Body of pancreas (tissue), 4 donors: ENCODE results near the gene ING4. TPM values are rescaled to one million over a fixed set of nuclear protein-coding genes. Genes with fewer than 3 reads are reported as not detected.
"Not testable (repeated sequence)": the region's sequence is repeated elsewhere in the genome, so short reads cannot be mapped to it uniquely, and the experiment has no call there.

Source experiments
- ATAC-seq: fragments of 150-250 bp; one replicate; pipeline ENCODE4 v1.9.1; 2016
- DNase-seq, 4 donors: peaks; one replicate each; pipeline ENCODE4 v3.0.0-alpha.2; 2019
- H3K27ac ChIP-seq, 4 donors: fragments of 200-600 bp; sonication (generic); 1 replicate in 3 of 4; 2 replicates in 1 of 4; pipeline versions ENCODE4 v1.5.1 to v1.6.1; 2016 to 2019; ENCODE audit warnings: mild to moderate bottlenecking in 1 of 4, mixed read lengths in 1 of 4, moderate library complexity in 1 of 4
- H3K27me3 ChIP-seq, 2 donors: fragments of 200-600 bp; sonication (generic); one replicate each; pipeline ENCODE4 v1.6.0; 2016; ENCODE audit warnings: mild to moderate bottlenecking in 1 of 2
- H3K36me3 ChIP-seq, 2 donors: fragments of 200-600 bp; sonication (generic); replicated peaks in 1 of 2; 2 replicates each; pipeline ENCODE4 v1.5.1; 2016; ENCODE audit warnings: low read depth in 2 of 2; ENCODE audit not compliant: insufficient read depth in 1 of 2
- H3K4me1 ChIP-seq: fragments of 200-600 bp; sonication (generic); one replicate; pipeline ENCODE4 v1.6.0; 2016
- H3K4me3 ChIP-seq, 2 donors: fragments of 200-600 bp; sonication (generic); 1 replicate in 1 of 2; 2 replicates in 1 of 2; pipeline ENCODE4 v1.5.1; 2016 to 2019
- H3K9me3 ChIP-seq, 3 donors: fragments of 200-600 bp; sonication (generic); 1 replicate in 2 of 3; 2 replicates in 1 of 3; pipeline ENCODE4 v1.5.1; 2016
- CTCF ChIP-seq, 7 experiments: fragments of 450-650 bp in 4 of 7; fragments of 200-600 bp in 3 of 7; sonication (generic) in 3 of 7; IDR thresholded peaks; one replicate each; pipeline ENCODE4 v1.5.1; 2016 to 2019; ENCODE audit warnings: antibody characterized with exemption in 7 of 7
- POLR2A ChIP-seq, 3 donors: fragments of 450-650 bp; IDR thresholded peaks; one replicate each; pipeline ENCODE4 v1.6.1; 2016; ENCODE audit warnings: antibody characterized with exemption in 3 of 3, mild to moderate bottlenecking in 2 of 3
- WGBS, 2 donors: methylation state at CpG; one replicate each; pipeline ENCODE4 v1.1.5; 2017; 5-methylcytosine and 5-hydroxymethylcytosine counted together
- intact Hi-C: fragments of 100-400 bp; cut with DNase I; formaldehyde crosslinking; loops from one replicate; pipeline ENCODE4 v1.15.1; 2023
- total RNA-seq, 2 donors: library from RNA; depleted of rRNA; stranded (reverse); fragments of >200 nt; gene quantifications; one replicate each; pipeline ENCODE4 v1.1.0, GENCODE V29; 2016

ING4 gene
- total RNA-seq: 10 to 100 TPM; 23.3 to 39.9 TPM

- H3K9me3 ChIP-seq: no peaks in the 10 kb centered on the region
- H3K36me3 ChIP-seq: peaks cover 0 to 4% of the 10 kb centered on the region in 2 donors
- DNase-seq (peak; percentile 98 to 99 (median 98)), ATAC-seq (peak; percentile 100)
- 2% methylated on average over 37 of the region's 37 CpGs for WGBS, 2 donors
- H3K4me1 ChIP-seq: peaks cover 12% of the 10 kb centered on the region
- H3K27me3 ChIP-seq: no peaks in the 10 kb centered on the region
- TF ChIP-seq CTCF (IDR thresholded peaks at IDR 0.05) (peak in 1 of 7 experiments; percentile 22), POLR2A (IDR thresholded peaks at IDR 0.05) (peak in 2 of 3 donors; percentile 56 to 60)
- intact Hi-C loops: loop anchor here (10.0 kb wide), 1 partner anchor 48 kb away; no protein-coding TSS in a partner anchor
- peak within 1 kb of the TSS; percentile 9 to 84 (median 66) for H3K27ac ChIP-seq
- H3K4me3 ChIP-seq: peak within 1 kb of the TSS; percentile 60 to 73
Measured at GRCh38 chr12:6662906-6663742, at the start of gene ING4. TSS of gene ING4 (minus strand) at chr12:6663119. CDS start at chr12:6663101, 18 bp downstream.

GRCh38 chr12:6708960-6709394, 46.1 kb upstream of the ING4 start:
- Histone ChIP-seq H3K9me3 (no peaks in the 10 kb centered on the region), H3K4me3 (no peak overlapping the region), H3K36me3 (no peaks in the 10 kb centered on the region), H3K27ac (no peak overlapping the region), H3K27me3 (no peaks in the 10 kb centered on the region), H3K4me1 (no peaks in the 10 kb centered on the region)
- TF ChIP-seq POLR2A (IDR thresholded peaks at IDR 0.05) (no peak), CTCF (IDR thresholded peaks at IDR 0.05) (no peak)
- ATAC-seq (no peak), DNase-seq (no peak)
- intact Hi-C loops: no loop called here
- WGBS, 2 donors: 72 to 79% methylated on average over 14 to 16 of the region's 16 CpGs

GRCh38 chr12:6708351-6708750, 45.4 kb upstream of the ING4 start:
- DNase-seq, H3K27me3 ChIP-seq, H3K4me1 ChIP-seq, H3K4me3 ChIP-seq, H3K27ac ChIP-seq, ATAC-seq, H3K9me3 ChIP-seq, H3K36me3 ChIP-seq, intact Hi-C loops: not testable (repeated sequence)
- WGBS, 2 donors: 81 to 93% methylated on average over 5 to 8 of the region's 21 CpGs

- Histone ChIP-seq H3K4me3 (no peak overlapping the region), H3K27me3 (peaks cover 6 to 21% of the 10 kb centered on the region in 2 donors), H3K9me3 (no peaks in the 10 kb centered on the region), H3K27ac (no peak overlapping the region), H3K4me1 (peaks cover 14% of the 10 kb centered on the region), H3K36me3 (no peaks in the 10 kb centered on the region)
- 8 to 13% methylated on average over 4 to 10 of the region's 10 CpGs for WGBS, 2 donors
- DNase-seq: no peak
- ATAC-seq: no peak
- intact Hi-C loops: no loop called here
- TF ChIP-seq POLR2A (IDR thresholded peaks at IDR 0.05): no peak
- no peak for TF ChIP-seq CTCF (IDR thresholded peaks at IDR 0.05)
Measured at GRCh38 chr12:6703631-6704030, 40.7 kb upstream of the ING4 start.

- TF ChIP-seq POLR2A (IDR thresholded peaks at IDR 0.05) (no peak), CTCF (IDR thresholded peaks at IDR 0.05) (no peak)
- peaks cover 14% of the 10 kb centered on the region for H3K4me1 ChIP-seq
- intact Hi-C loops: no loop called here
- 22 to 29% methylated on average over 13 of the region's 13 CpGs for WGBS, 2 donors
- no peak for DNase-seq
- no peak for ATAC-seq
- no peaks in the 10 kb centered on the region for H3K9me3 ChIP-seq
- no peak overlapping the region for H3K4me3 ChIP-seq
- H3K36me3 ChIP-seq: no peaks in the 10 kb centered on the region
- H3K27ac ChIP-seq: no peak overlapping the region
- peaks cover 6 to 21% of the 10 kb centered on the region in 2 donors for H3K27me3 ChIP-seq
Measured at GRCh38 chr12:6701078-6701768, 38.3 kb upstream of the ING4 start.
